Right lobe of liver (tissue), 6 donors: ENCODE data around the gene TFR2. TPM values are rescaled to one million over a fixed set of nuclear protein-coding genes. Genes with fewer than 3 reads are reported as not detected.

Experiments
- ATAC-seq, 4 donors: fragments of 200-7000 bp; cut with Tn5 transposase; one replicate each; pipeline ENCODE4 v1.9.1; 2020; ENCODE audit warnings: mild to moderate bottlenecking in 4 of 4, moderate library complexity in 4 of 4
- DNase-seq, 3 donors: peaks; one replicate each; pipeline ENCODE4 v3.0.0-alpha.2; 2020
- H3K27ac ChIP-seq, 3 donors: fragments of 200-600 bp; one replicate each; pipeline ENCODE4 v1.8.0; 2022
- H3K27me3 ChIP-seq, 2 donors: fragments of 200-600 bp; one replicate each; pipeline ENCODE4 v1.8.0; 2022
- H3K36me3 ChIP-seq, 4 donors: fragments of 200-600 bp; sonication (generic) in 1 of 4; one replicate each; pipeline versions ENCODE4 v1.5.1 to v1.8.0; 2017 to 2022; ENCODE audit warnings: control low read depth in 1 of 4
- H3K4me1 ChIP-seq, 4 donors: fragments of 200-600 bp; sonication (generic) in 1 of 4; one replicate each; pipeline versions ENCODE4 v1.5.1 to v1.8.0; 2017 to 2022; ENCODE audit warnings: control low read depth in 1 of 4
- H3K4me3 ChIP-seq, 3 donors: fragments of 200-600 bp; one replicate each; pipeline ENCODE4 v1.8.0; 2022
- H3K9me3 ChIP-seq, 4 donors: fragments of 200-600 bp; sonication (generic) in 1 of 4; one replicate each; pipeline versions ENCODE4 v1.5.1 to v1.8.0; 2017 to 2022; ENCODE audit warnings: control low read depth in 1 of 4
- CTCF ChIP-seq, 4 donors: fragments of 200-600 bp in 3 of 4; fragments of 450-650 bp in 1 of 4; IDR thresholded peaks; one replicate each; pipeline versions ENCODE4 v1.5.1 to v1.8.0; 2016 to 2022; ENCODE audit warnings: antibody characterized with exemption in 4 of 4, mild to moderate bottlenecking in 2 of 4
- POLR2A ChIP-seq: fragments of 450-650 bp; IDR thresholded peaks from one replicate; pipeline ENCODE4 v1.6.1; 2017; ENCODE audit warnings: antibody characterized with exemption, mild to moderate bottlenecking
- WGBS: methylation state at CpG from one replicate; pipeline ENCODE4 v1.1.6; 2018; ENCODE audit warnings: low coverage, low lambda C conversion rate; ENCODE audit not compliant: insufficient coverage; ENCODE audit errors: missing lambda C conversion rate; 5-methylcytosine and 5-hydroxymethylcytosine counted together
- intact Hi-C, 2 donors: fragments of 100-400 bp; cut with DNase I; formaldehyde crosslinking; loops; one replicate each; pipeline versions ENCODE4 v1.11.2 to v1.14.1; 2022
- total RNA-seq, 6 experiments: library from RNA; depleted of rRNA in 2 of 6; stranded (reverse); fragments of >200 nt in 2 of 6; fragmentation: NEBNext Ultra II Directional in 3 of 6; extraction: Animal tissue kit (Norgen Biotek cat#: 25700) in 3 of 6; gene quantifications; one replicate each; pipeline versions ENCODE4 v1.1.0 to v1.2.4, GENCODE V29; 2016 to 2023
- donor health status: DM: no; HTN: yes; CAD: no.
- donor health status: DM: no; HTN: no; CAD: no.
- donor health status: DM: no; HTN: no; CAD: no.
- donor health status: DM: no; HTN: yes; CAD: no.
- donor health status: DM: no; HTN: yes; CAD: no.

The TFR2 gene
- total RNA-seq, 6 experiments from 2014 or later, result 413 to 669 (median 501) TPM

GRCh38 chr7:100586266-100587025 lies 54.9 kb downstream of the TFR2 start, which contains the start of gene FBXO24:
Gene FBXO24, plus strand, starts transcription at chr7:100586328. Its CDS starts 298 bp downstream, at chr7:100586626.
- Histone ChIP-seq H3K4me1 (peaks cover 0 to 21% (median 7%) of the 10 kb centered on the region in 4 donors), H3K27ac (peak within 1 kb of the TSS; percentile 98 to 99 (median 99)), H3K36me3 (peaks cover 0 to 10% (median 4%) of the 10 kb centered on the region in 4 donors), H3K9me3 (no peaks in the 10 kb centered on the region), H3K4me3 (peak within 1 kb of the TSS; percentile 96 to 100 (median 99)), H3K27me3 (no peaks in the 10 kb centered on the region)
- 0% methylated on average over 15 of the region's 53 CpGs for WGBS
- ATAC-seq (peak; percentile 88 to 94 (median 90)), DNase-seq (peak; percentile 100)
- TF ChIP-seq CTCF (IDR thresholded peaks at IDR 0.05) (no peak), POLR2A (no peak)
- intact Hi-C loops, result loop anchor here in 1 of 2 donors (10.0 kb wide), 1 partner anchor 88 kb away; the partner anchor contains the start of gene GNB2

GRCh38 chr7:100585511-100586265 lies 55.7 kb downstream of the TFR2 start, which contains the start of gene LRCH4:
Gene LRCH4, minus strand, starts transcription at chr7:100586129. Its CDS starts 29 bp downstream, at chr7:100586100.
- WGBS, result 0% methylated on average over 10 of the region's 61 CpGs
- H3K4me3 ChIP-seq, result peak within 1 kb of the TSS; percentile 96 to 100 (median 99)
- H3K36me3 ChIP-seq, result peaks cover 0 to 17% (median 8%) of the 10 kb centered on the region in 4 donors
- H3K27me3 ChIP-seq, result no peaks in the 10 kb centered on the region
- ATAC-seq, result peak; percentile 38 to 62 (median 48)
- peak; percentile 99 for TF ChIP-seq POLR2A
- no peak for TF ChIP-seq CTCF (IDR thresholded peaks at IDR 0.05)
- intact Hi-C loops, result loop anchor here in 1 of 2 donors (10.0 kb wide), 1 partner anchor 89 kb away; the partner anchor contains the start of gene GNB2
- DNase-seq, result peak; percentile 72 to 83 (median 79)
- H3K4me1 ChIP-seq, result peaks cover 0 to 21% (median 7%) of the 10 kb centered on the region in 4 donors
- H3K27ac ChIP-seq, result peak within 1 kb of the TSS; percentile 98 to 99 (median 99)
- H3K9me3 ChIP-seq, result no peaks in the 10 kb centered on the region

- H3K27ac ChIP-seq, result peak overlapping the region; percentile 98 to 99 (median 99)
- H3K9me3 ChIP-seq, result no peaks in the 10 kb centered on the region
- WGBS, result 3% methylated on average over 15 of the region's 20 CpGs
- H3K4me3 ChIP-seq, result peak overlapping the region; percentile 96 to 100 (median 99)
- DNase-seq, result peak in 1 of 3 donors; percentile 61
- no peaks in the 10 kb centered on the region for H3K27me3 ChIP-seq
- TF ChIP-seq POLR2A (no peak), CTCF (IDR thresholded peaks at IDR 0.05) (no peak)
- H3K36me3 ChIP-seq, result peaks cover 0 to 19% (median 9%) of the 10 kb centered on the region in 4 donors
- intact Hi-C loops, result loop anchor here in 1 of 2 donors (10.0 kb wide), 1 partner anchor 90 kb away; the partner anchor contains the start of gene GNB2
- ATAC-seq, result peak in 1 of 4 donors; percentile 2
- peaks cover 0 to 21% (median 7%) of the 10 kb centered on the region in 4 donors for H3K4me1 ChIP-seq
Measured at GRCh38 chr7:100584683-100585510, 56.5 kb downstream of the TFR2 start.
